EH (cell line): ENCODE results near the gene ANKRD22.
A peak's percentile ranks its signal among the peaks of the same experiment; 100 is the strongest.

Experiments used
- DNase-seq: peaks from one replicate; pipeline ENCODE4 v3.0.0-alpha.2; 2015; ENCODE audit warnings: low read depth

ANKRD22 gene

DNA sequence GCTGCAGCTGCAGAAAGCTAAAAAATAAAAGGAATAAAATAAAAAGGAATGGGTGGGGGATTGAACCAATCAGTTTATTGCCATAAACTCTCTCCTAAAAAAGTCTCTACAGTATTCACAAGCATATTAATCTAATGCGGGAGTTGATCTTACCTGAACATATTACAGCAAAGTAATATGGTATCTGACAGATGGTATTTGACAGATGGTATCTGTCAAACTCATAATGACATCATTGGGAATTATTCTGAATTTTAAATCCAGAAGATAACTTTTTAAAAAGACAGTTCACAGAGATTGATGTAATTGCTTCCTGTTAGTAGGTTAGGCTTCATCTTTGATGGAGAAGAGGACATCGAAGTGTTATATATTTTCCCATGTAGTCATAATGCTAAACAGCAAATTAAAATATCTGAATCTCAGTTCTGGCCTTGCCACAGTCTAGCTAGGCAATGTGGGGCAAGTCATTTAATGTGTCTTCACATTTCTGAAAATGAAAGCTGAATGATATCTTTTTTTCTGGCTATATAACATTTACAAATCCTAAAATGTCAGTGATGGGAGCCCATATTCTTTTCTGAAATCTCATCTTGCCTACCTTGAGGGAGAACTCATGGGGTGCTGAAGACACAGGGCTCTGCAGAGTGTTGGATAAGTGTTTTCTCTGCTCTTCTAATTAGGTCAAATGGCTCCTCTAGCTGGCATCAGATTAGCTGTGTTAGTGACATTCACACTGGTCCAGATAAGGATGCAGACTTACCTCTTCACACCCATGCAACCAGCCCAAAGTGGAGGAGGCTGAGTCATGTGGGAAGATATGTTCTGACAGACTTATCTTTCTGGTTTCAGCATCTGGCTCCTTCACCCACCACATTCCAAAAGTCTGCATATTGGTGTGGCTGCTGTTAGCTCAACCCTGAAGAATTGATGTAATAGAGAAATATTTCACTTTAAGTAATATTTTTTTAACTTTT lies 51.2 kb downstream of the ANKRD22 start:
- peak; percentile 70 for DNase-seq

DNA sequence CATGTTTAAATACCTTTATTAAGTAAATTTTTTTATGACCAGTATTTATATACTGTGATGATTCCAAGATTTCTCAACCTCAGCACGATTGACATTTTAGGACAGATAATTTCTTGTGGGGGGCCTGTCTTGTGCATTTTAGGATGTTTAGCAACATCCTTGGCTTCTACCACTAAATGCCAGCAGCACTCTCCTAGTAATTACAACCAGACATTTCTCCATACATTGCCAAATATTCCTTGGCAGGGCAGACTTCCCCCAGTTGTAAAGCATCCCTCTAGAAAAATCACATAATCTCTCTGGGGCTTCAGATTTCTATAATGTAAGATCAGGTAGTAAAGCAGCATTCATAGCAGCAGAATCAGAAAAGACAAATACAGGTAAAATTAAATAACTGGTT lies 56.9 kb downstream of the ANKRD22 start:
- peak; percentile 31 for DNase-seq

DNA sequence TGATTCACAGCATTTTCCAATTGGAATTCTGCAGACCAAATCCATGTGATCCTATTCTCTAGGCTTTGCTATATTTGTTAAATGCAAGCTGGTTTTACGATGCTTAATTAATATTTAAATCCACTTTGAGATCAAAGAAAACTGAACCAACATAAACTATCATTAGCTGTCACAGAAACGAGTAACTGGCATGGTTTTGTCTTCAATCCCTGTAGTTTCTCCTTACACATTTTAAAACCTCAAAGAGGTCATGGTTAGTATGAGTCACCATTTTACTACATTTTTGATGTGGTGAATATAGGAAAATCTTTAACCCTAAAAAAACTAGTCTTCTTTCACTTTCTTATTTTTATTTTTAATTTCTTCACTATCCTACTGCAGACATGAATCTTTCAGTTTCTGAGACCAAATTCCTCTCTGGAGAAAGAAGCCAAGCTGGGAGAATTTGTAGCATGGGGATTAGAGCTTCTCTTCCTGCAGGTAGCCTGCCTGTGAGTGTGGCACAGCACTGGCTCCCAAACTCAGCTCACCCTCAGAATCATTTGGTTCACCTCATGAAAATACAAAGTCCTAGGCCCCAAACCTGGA lies 57.8 kb downstream of the ANKRD22 start:
- peak; percentile 64 for DNase-seq

DNA sequence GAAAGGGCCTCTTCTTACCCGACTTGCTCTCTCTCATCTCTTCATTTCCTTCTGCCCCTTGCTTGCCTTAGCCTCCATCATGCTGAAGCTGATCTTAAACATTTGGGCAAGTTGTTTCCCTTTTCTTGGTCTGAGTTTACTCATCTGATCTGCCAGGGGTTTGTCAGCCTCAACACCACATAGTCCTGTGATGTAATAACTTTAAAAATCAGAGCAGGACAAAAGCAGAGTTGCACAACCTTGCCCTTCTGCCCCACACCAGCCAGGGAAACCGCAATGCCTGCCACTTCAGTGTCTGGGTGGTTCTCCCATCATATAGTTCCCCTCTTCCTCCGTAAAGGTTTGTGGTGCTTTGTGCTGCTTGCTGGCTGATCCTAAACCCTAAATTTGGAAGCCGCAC lies 59.0 kb downstream of the ANKRD22 start:
- DNase-seq: peak; percentile 38

DNA sequence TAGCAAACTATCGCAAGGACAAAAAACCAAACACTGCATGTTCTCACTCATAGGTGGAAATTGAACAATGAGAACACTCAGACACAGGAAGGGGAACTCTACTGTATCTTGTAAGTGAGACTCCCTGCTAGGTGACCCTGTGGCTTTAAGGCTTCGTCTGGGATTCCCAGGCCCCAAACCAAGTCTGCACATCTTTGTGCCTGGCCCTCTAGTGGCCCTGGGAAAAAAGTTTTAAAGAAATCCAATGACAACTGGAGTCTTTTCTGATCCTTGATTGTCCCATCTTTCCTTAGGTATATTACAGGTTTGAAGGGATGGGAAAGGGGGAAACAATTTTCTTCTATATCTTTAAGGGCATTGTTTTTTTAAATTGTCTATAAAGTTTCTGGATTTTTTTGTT lies 59.7 kb downstream of the ANKRD22 start:
- DNase-seq: peak; percentile 44

DNA sequence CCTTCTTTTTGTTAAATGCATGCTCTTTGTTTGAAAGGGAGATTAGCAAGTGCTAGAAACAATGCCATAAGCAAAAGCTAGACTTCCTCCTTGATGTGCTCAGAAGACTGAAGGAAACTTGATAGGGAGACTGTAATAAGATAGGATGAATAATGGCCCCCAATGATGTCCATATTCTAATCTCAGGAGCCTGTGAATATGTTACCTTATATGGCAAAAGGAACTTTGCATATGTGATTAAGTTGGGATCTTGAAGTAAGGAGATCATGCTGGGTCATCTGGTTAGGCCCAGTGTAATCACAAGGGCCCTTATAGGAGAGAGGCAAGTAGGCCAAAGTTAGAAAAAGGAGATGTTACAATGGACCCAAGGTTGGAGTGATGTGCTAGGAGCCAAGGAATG lies 62.7 kb downstream of the ANKRD22 start:
- DNase-seq: no peak

DNA sequence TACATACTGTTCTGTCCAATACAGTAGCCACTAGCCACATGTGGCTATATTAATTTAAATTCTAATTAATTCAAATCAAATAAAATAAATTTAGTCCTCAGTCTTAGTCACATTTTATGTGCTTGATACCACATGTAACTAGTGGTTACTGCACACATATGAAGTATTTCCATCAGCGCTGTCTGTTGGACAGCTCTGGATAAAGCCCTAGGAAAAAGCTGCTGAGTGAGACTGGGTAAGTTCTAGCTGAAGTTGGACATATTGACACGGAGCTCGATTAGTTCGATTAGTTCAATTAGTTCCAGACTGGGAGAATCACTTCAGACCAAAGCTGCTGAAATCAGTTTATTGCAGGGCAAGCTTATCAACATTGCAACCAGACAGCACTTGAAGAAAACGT lies 64.2 kb downstream of the ANKRD22 start:
- DNase-seq: no peak

DNA sequence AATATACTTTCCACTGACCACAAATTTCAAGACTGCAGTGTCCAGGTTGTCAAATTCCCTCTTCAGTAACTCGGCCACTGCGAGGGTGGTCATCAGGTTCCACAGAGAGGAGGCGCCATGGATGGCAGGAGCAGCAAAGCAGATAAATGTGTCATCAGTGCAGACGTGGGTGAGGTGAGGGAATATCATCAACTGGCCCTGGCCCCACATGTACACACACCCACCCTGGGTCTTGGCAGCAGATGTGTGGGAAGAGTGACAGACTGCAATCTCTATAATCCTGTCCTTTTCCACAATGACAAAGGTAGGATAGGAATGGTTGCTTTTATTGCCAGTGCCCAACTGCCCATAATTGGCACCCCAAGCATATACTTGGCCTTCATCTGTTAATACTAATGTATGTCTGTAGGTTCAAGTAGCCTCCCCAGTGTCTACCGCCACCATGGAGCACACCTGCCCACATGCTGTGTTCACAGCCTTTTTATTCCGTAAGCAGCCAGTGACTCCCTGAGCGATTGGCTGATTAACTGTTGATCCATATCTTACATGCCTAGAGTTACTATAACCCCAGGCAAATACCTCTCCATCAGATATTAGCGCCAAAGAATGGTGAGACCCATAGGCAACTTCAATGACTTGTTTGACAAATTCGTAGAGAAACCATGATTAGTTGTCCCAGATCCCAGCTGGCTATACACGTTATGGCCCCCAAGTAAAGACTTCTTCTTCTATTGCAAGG lies 65.4 kb downstream of the ANKRD22 start:
- DNase-seq: no peak

DNA sequence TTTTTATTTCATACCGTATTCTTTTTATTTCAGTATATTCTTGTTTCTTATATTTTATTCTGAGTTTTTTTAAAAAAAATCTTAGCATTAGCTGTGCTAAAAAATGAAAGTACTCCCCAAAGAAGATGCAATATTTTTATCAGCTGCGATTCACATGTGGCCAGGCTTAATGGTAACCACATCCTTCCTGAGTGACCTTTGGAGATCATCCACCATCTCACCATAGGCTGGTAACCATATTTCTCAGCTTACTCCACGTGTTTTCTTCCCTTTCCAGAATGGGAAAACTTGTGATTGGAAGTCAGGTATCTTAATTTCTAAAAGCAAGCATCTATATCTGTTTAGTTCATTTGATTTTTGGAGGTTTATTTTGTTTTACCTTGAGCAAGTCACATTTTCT lies 67.9 kb downstream of the ANKRD22 start:
- peak; percentile 33 for DNase-seq

DNA sequence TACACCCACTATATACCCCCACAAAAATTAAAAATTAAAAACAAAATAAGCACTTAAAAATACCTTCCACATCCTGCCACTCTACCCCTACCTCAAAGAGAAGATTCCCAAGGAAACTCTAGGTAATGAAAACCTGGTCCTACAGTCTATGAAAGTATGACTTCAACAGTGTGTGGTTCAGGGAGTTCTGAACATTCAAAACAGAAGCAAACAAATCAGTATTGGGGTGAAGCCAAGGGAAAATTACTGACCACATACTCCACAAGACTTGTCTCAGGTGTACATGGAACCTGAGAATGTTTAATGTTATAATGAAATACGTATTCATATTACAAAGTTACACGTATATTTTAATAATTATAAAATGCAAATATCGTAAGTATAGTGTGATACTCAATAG lies 69.4 kb downstream of the ANKRD22 start:
- DNase-seq: no peak

DNA sequence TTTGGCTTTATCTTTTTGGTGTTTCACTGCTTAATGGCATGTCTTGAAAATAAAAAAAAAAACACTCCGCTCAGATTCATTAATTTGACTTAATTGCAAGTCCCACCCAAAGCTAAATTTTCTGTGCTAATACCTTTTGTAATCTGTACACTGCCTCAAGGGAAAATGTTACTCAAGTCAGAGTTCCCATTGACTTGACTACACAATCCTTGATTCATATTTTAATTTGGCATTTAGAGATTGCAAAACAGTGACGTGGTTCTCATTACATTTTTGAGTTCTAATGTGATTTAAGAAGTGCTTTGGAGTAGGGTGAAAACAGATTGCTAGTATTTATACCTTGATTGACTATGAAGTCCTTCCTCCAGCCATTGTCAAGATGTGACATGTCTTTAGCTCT lies 70.4 kb downstream of the ANKRD22 start:
- no peak for DNase-seq
